ENCODE results near the gene CDK14.
"Not testable (repeated sequence)": the region's sequence is repeated elsewhere in the genome, so short reads cannot be mapped to it uniquely, and the experiment has no call there.

CDK14 gene

DNA sequence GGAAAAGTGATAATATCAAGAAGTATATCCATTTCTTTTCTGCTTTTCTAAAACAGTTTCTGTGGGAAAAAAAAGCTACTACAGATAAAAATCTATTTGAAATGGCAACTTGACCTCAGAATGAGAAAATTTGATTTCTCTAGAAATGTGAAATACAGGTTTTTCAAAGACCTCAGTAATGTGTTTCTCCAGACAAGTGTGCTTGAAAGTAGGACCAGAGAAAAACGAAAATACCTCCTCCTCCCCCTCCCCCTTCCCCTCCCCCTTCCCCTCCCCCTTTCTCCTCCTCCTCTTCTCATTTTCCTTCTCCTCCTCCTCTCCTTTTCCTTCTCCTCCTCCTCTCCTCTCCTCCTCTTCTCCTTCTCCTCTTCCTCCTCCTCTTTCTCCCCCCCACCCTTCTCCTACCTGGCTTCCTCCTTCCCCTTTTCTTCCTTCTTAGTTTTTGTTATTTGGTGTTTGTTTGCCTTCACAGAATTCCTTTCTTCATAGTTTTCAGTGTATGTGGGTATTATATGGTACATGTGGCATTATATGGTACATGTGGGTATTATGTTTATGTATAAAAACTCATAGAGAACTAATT, 179.4 kb downstream of the CDK14 start:
- DNase-seq (ENCODE audit: low read depth, low spot score): no peak
- no peaks in the 10 kb centered on the region; the same call in 1 of the 2 replicates for H3K9me3 ChIP-seq (ENCODE audit: low read depth, low read length)

DNA sequence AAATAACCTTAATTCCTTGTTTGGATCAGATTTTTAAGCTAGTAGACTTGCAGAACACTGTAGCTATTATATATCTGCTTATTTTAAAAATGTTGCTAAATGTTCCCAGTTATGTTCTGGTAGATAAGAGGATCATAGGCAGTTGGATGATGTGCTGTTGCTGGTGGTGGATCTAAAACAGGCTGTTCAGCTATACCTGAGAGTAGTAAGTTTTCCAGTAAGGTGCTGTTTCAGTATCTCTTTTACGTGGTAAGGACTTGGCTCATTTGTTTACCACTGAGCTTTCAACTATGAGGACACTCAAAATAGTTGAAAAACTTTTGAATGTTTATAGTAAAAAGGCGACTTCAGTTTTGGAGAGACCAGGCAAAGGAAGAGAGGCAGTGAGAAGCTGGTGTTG, 180.9 kb downstream of the CDK14 start:
- no peak for DNase-seq (ENCODE audit: low read depth, low spot score)
- H3K9ac ChIP-seq (ENCODE audit: insufficient read length): no peak overlapping the region

More for the DNA sequence above, 179.4 kb downstream of the CDK14 start:
- Histone ChIP-seq H3K4me3 (no peak overlapping the region), H3K36me3 (ENCODE audit: insufficient read depth, low read length) (peaks cover 29% of the 10 kb centered on the region), H3K27ac (peak overlapping the region; percentile 87; the same call in 1 of the 2 replicates), H3K9ac (ENCODE audit: insufficient read length) (no peak overlapping the region)
- TF ChIP-seq EZH2 (IDR thresholded peaks at IDR 0.05): no peak
- no peak for TF ChIP-seq FOXP2 (optimal IDR thresholded peaks at IDR 0.05; ENCODE audit: control extremely low read depth, extremely low read length, insufficient read depth)
- TF ChIP-seq POLR2AphosphoS5 (IDR thresholded peaks at IDR 0.05; ENCODE audit: borderline replicate concordance, low read depth, low read length): no peak

DNA sequence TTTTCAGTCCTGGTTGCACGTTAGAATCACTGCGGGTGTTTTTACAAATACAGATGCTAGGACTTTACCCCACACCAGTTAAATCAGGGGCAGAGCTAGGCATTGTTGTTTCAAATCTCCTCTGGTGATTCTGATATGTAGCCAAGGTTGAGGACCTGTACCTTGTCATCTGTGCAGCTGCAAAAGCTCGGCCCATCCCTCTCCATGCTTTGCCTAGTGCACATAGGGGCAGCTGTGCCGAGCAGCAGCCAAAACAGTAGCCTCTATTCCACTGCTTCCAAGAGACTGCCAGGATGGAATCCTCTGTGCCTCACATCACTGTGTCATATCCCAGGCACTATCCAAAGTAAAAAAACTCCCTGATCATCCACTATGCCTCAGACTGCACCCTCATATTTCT, 181.3 kb downstream of the CDK14 start:
- H3K36me3 ChIP-seq (ENCODE audit: insufficient read depth, low read length): peaks cover 14% of the 10 kb centered on the region
- H3K4me3 ChIP-seq: no peak overlapping the region
- TF ChIP-seq POLR2AphosphoS5 (IDR thresholded peaks at IDR 0.05; ENCODE audit: borderline replicate concordance, low read depth, low read length): no peak
- TF ChIP-seq FOXP2 (optimal IDR thresholded peaks at IDR 0.05; ENCODE audit: control extremely low read depth, extremely low read length, insufficient read depth): no peak
- no peak for TF ChIP-seq EZH2 (IDR thresholded peaks at IDR 0.05)
- no peak for DNase-seq (ENCODE audit: low read depth, low spot score)
- H3K27ac ChIP-seq: peak overlapping the region; percentile 87
- no peaks in the 10 kb centered on the region for H3K9me3 ChIP-seq (ENCODE audit: low read depth, low read length)
- H3K9ac ChIP-seq (ENCODE audit: insufficient read length): no peak overlapping the region

More for the DNA sequence above, 180.9 kb downstream of the CDK14 start:
- Histone ChIP-seq H3K27ac (peak overlapping the region; percentile 87), H3K4me3 (no peak overlapping the region), H3K9me3 (ENCODE audit: low read depth, low read length) (no peaks in the 10 kb centered on the region), H3K36me3 (ENCODE audit: insufficient read depth, low read length) (peaks cover 14% of the 10 kb centered on the region)
- TF ChIP-seq FOXP2 (optimal IDR thresholded peaks at IDR 0.05; ENCODE audit: control extremely low read depth, extremely low read length, insufficient read depth) (no peak), POLR2AphosphoS5 (IDR thresholded peaks at IDR 0.05; ENCODE audit: borderline replicate concordance, low read depth, low read length) (no peak), EZH2 (IDR thresholded peaks at IDR 0.05) (no peak)

GRCh38 chr7:90777886-90778285, 181.8 kb downstream of the CDK14 start:
- no peak for DNase-seq (ENCODE audit: low read depth, low spot score)
- Histone ChIP-seq H3K9ac (ENCODE audit: insufficient read length) (no peak overlapping the region), H3K27ac (peak overlapping the region; percentile 87), H3K36me3 (ENCODE audit: insufficient read depth, low read length) (peaks cover 19% of the 10 kb centered on the region), H3K4me3 (no peak overlapping the region), H3K9me3 (ENCODE audit: low read depth, low read length) (0 out of 2 replicates have a peak, but pooled peaks cover 3% of the 10 kb centered on the region)
- no peak for TF ChIP-seq POLR2AphosphoS5 (IDR thresholded peaks at IDR 0.05; ENCODE audit: borderline replicate concordance, low read depth, low read length)
- TF ChIP-seq FOXP2 (optimal IDR thresholded peaks at IDR 0.05; ENCODE audit: control extremely low read depth, extremely low read length, insufficient read depth): no peak
- TF ChIP-seq EZH2 (IDR thresholded peaks at IDR 0.05): no peak

GRCh38 chr7:90788052-90788451, 191.9 kb downstream of the CDK14 start:
- DNase-seq (ENCODE audit: low read depth, low spot score): no peak
- Histone ChIP-seq H3K9me3 (ENCODE audit: low read depth, low read length) (peaks cover 14% of the 10 kb centered on the region; the same call in 1 of the 2 replicates), H3K9ac (ENCODE audit: insufficient read length) (peak overlapping the region; percentile 7), H3K27ac (peak overlapping the region; percentile 88), H3K36me3 (ENCODE audit: insufficient read depth, low read length) (peaks cover 43% of the 10 kb centered on the region), H3K4me3 (no peak overlapping the region)
- TF ChIP-seq FOXP2 (optimal IDR thresholded peaks at IDR 0.05; ENCODE audit: control extremely low read depth, extremely low read length, insufficient read depth) (no peak), POLR2AphosphoS5 (IDR thresholded peaks at IDR 0.05; ENCODE audit: borderline replicate concordance, low read depth, low read length) (no peak), EZH2 (IDR thresholded peaks at IDR 0.05) (no peak)

DNA sequence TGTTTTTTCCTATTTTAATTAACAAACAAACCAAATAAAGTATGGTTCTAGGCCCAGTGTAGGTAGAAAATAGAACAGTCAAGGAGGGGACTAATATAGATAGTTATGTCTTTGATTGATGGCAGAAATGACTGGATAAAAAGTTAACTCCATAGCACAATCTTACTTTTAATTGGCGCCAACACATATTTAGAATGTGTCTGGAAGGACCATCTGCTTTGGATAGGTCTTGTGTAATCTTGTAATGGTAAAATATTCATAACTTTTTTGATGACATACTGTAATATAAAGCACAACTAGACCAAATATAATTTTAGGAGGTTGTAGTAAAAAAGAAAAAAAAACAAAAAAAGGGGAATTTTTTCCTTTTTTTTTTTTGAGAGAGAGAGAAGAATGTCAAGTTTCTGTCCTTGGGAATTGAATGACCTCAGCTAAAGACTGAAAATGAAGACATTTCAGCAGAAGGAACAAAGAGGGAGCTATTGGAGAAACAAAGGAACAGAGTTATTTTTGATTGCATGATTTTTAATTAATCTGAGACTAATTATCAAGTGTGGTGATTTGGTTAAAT, 193.7 kb downstream of the CDK14 start:
- Histone ChIP-seq H3K36me3 (ENCODE audit: insufficient read depth, low read length) (peaks cover 37% of the 10 kb centered on the region), H3K9me3 (ENCODE audit: low read depth, low read length) (0 out of 2 replicates have a peak, but pooled peaks cover 3% of the 10 kb centered on the region), H3K4me3 (no peak overlapping the region), H3K9ac (ENCODE audit: insufficient read length) (no peak overlapping the region), H3K27ac (peak overlapping the region; percentile 45; the same call in 1 of the 2 replicates)
- TF ChIP-seq FOXP2 (optimal IDR thresholded peaks at IDR 0.05; ENCODE audit: control extremely low read depth, extremely low read length, insufficient read depth) (no peak), POLR2AphosphoS5 (IDR thresholded peaks at IDR 0.05; ENCODE audit: borderline replicate concordance, low read depth, low read length) (no peak), EZH2 (IDR thresholded peaks at IDR 0.05) (no peak)
- DNase-seq (ENCODE audit: low read depth, low spot score): no peak

DNA sequence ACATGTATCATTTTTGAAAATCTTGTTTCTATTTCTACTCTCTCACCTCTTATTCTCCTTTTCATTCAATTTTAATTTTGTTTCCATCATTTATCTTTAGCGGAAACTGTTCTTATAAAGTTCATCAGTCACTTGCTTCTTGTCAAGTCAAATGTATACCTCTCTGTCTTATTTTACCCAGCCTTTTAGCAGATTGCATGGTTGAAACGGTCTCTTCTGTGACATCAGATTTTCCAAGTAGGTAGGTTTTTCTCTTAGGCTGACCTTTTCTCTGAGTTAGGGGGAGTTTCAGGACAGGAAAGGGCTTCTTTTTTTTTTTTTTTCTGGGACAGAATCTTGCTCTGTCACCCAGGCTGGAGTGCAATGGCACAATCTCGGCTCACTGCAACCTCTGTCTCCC, 195.5 kb downstream of the CDK14 start:
- DNase-seq (ENCODE audit: low read depth, low spot score): no peak
- TF ChIP-seq POLR2AphosphoS5 (IDR thresholded peaks at IDR 0.05; ENCODE audit: borderline replicate concordance, low read depth, low read length) (no peak), EZH2 (IDR thresholded peaks at IDR 0.05) (no peak), FOXP2 (optimal IDR thresholded peaks at IDR 0.05; ENCODE audit: control extremely low read depth, extremely low read length, insufficient read depth) (no peak)
- Histone ChIP-seq H3K27ac (no peak overlapping the region), H3K9me3 (ENCODE audit: low read depth, low read length) (0 out of 2 replicates have a peak, but pooled peaks cover 3% of the 10 kb centered on the region), H3K9ac (ENCODE audit: insufficient read length) (no peak overlapping the region), H3K4me3 (no peak overlapping the region), H3K36me3 (ENCODE audit: insufficient read depth, low read length) (peaks cover 37% of the 10 kb centered on the region)

DNA sequence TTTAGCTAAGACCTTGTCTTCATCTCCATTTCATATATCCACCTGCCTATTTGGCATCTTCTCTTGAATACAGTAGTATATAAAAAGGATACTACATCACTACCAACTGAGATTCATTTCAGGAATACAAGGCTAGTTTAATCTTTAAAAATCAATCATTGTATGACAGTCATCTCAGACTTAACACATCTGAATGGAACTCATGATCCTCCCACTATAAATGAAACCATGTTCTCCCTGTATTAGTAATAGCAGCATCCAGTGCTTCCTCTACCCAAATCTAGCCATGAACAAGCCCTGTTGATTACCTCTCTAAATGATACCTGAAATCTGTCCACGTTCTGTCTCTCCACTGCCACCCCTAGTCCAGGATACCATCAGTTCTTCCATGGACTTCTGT, 196.2 kb downstream of the CDK14 start:
- DNase-seq (ENCODE audit: low read depth, low spot score): no peak
- TF ChIP-seq EZH2 (IDR thresholded peaks at IDR 0.05) (no peak), POLR2AphosphoS5 (IDR thresholded peaks at IDR 0.05; ENCODE audit: borderline replicate concordance, low read depth, low read length) (no peak), FOXP2 (optimal IDR thresholded peaks at IDR 0.05; ENCODE audit: control extremely low read depth, extremely low read length, insufficient read depth) (no peak)
- 0 out of 2 replicates have a peak, but pooled peaks cover 3% of the 10 kb centered on the region for H3K9me3 ChIP-seq (ENCODE audit: low read depth, low read length)
- peaks cover 39% of the 10 kb centered on the region for H3K36me3 ChIP-seq (ENCODE audit: insufficient read depth, low read length)
- H3K27ac ChIP-seq: no peak overlapping the region
- H3K9ac ChIP-seq (ENCODE audit: insufficient read length): no peak overlapping the region
- no peak overlapping the region for H3K4me3 ChIP-seq

- not testable (repeated sequence) for H3K9ac ChIP-seq (ENCODE audit: insufficient read length); DNase-seq (ENCODE audit: low read depth, low spot score); H3K27ac ChIP-seq; H3K4me3 ChIP-seq; H3K9me3 ChIP-seq (ENCODE audit: low read depth, low read length)
- peaks cover 54% of the 10 kb centered on the region for H3K36me3 ChIP-seq (ENCODE audit: insufficient read depth, low read length)
These were observed 198.1 kb downstream of the CDK14 start for GRCh38 chr7:90794234-90794633.

Data from SK-N-MC (cell line).